Parathyroid adenoma (tissue), 2 donors: ENCODE measurements around the gene CLK2.
"Not testable (repeated sequence)": the region's sequence is repeated elsewhere in the genome, so short reads cannot be mapped to it uniquely, and the experiment has no call there.

Experiments
- H2AFZ ChIP-seq: fragments of 300-600 bp; sonication (generic); one replicate; pipeline ENCODE4 v1.7.0; 2017; ENCODE audit warnings: antibody characterized with exemption, mild to moderate bottlenecking
- H3K27ac ChIP-seq: fragments of 300-600 bp; sonication (generic); one replicate; pipeline ENCODE4 v1.7.0; 2017
- H3K27me3 ChIP-seq: fragments of 300-600 bp; sonication (generic); one replicate; pipeline ENCODE4 v1.7.0; 2017; ENCODE audit warnings: low read length; ENCODE audit not compliant: control insufficient read depth, insufficient read depth
- H3K36me3 ChIP-seq: fragments of 300-600 bp; sonication (generic); one replicate; pipeline ENCODE4 v1.7.0; 2017; ENCODE audit warnings: low read length; ENCODE audit not compliant: control insufficient read depth, insufficient read depth
- H3K4me1 ChIP-seq: fragments of 300-600 bp; sonication (generic); one replicate; pipeline ENCODE4 v1.7.0; 2017; ENCODE audit warnings: control low read depth
- H3K4me2 ChIP-seq: fragments of 300-600 bp; sonication (generic); one replicate; pipeline ENCODE4 v1.7.0; 2017; ENCODE audit warnings: low read length
- H3K4me3 ChIP-seq: fragments of 300-600 bp; sonication (generic); one replicate; pipeline ENCODE4 v1.7.0; 2017; ENCODE audit warnings: low read depth, low read length
- H3K79me2 ChIP-seq: fragments of 300-600 bp; sonication (generic); one replicate; pipeline ENCODE4 v1.7.0; 2017; ENCODE audit warnings: control low read depth
- H3K9ac ChIP-seq: fragments of 300-600 bp; sonication (generic); one replicate; pipeline ENCODE4 v1.7.0; 2017; ENCODE audit warnings: mild to moderate bottlenecking
- H3K9me3 ChIP-seq: fragments of 300-600 bp; sonication (generic); one replicate; pipeline ENCODE4 v1.7.0; 2017; ENCODE audit warnings: low read length; ENCODE audit not compliant: control insufficient read depth
- CTCF ChIP-seq: fragments of 300-600 bp; sonication (generic); IDR thresholded peaks from one replicate; pipeline ENCODE4 v1.7.0; 2017; ENCODE audit warnings: antibody characterized with exemption, mild to moderate bottlenecking
- donor health status: primary hyperparathyroidism.

Gene CLK2

GRCh38 chr1:155241841-155242264 is 31.5 kb downstream of the CLK2 start:
- Histone ChIP-seq H3K27me3 (no peaks in the 10 kb centered on the region), H3K27ac (no peak overlapping the region), H3K4me2 (no peak overlapping the region), H2AFZ (no peak overlapping the region), H3K9ac (no peak overlapping the region), H3K36me3 (no peaks in the 10 kb centered on the region), H3K9me3 (no peaks in the 10 kb centered on the region), H3K4me3 (no peak overlapping the region), H3K4me1 (no peaks in the 10 kb centered on the region), H3K79me2 (peaks cover 4% of the 10 kb centered on the region)
- no peak for TF ChIP-seq CTCF

- Histone ChIP-seq H3K79me2 (peaks cover 4% of the 10 kb centered on the region), H3K27ac (no peak overlapping the region), H3K4me2 (peak overlapping the region; percentile 49), H3K9me3 (no peaks in the 10 kb centered on the region), H3K4me3 (peak overlapping the region; percentile 43), H3K36me3 (no peaks in the 10 kb centered on the region), H2AFZ (peak overlapping the region; percentile 63), H3K4me1 (no peaks in the 10 kb centered on the region), H3K9ac (no peak overlapping the region), H3K27me3 (no peaks in the 10 kb centered on the region)
- no peak for TF ChIP-seq CTCF
These were observed 32.1 kb downstream of the CLK2 start for GRCh38 chr1:155241069-155241679.

- H3K27me3 ChIP-seq = no peaks in the 10 kb centered on the region
- H3K27ac ChIP-seq = peak overlapping the region; percentile 59
- no peak overlapping the region for H3K4me3 ChIP-seq
- no peaks in the 10 kb centered on the region for H3K36me3 ChIP-seq
- peaks cover 9% of the 10 kb centered on the region for H3K4me1 ChIP-seq
- no peaks in the 10 kb centered on the region for H3K9me3 ChIP-seq
- no peak for TF ChIP-seq CTCF
- H3K4me2 ChIP-seq = no peak overlapping the region
- H3K9ac ChIP-seq = no peak overlapping the region
- no peak overlapping the region for H2AFZ ChIP-seq
- H3K79me2 ChIP-seq = no peaks in the 10 kb centered on the region
These were observed 36.9 kb downstream of the CLK2 start for GRCh38 chr1:155236451-155236850.

GRCh38 chr1:155235375-155235774 is 37.9 kb downstream of the CLK2 start:
- not testable (repeated sequence) for H3K79me2 ChIP-seq, H2AFZ ChIP-seq, H3K27me3 ChIP-seq, H3K36me3 ChIP-seq, H3K9me3 ChIP-seq, H3K4me3 ChIP-seq, H3K4me2 ChIP-seq, H3K9ac ChIP-seq
- peaks cover 13% of the 10 kb centered on the region for H3K4me1 ChIP-seq
- peak overlapping the region; percentile 59 for H3K27ac ChIP-seq

- peaks cover 13% of the 10 kb centered on the region for H3K4me1 ChIP-seq
- not testable (repeated sequence) for H3K36me3 ChIP-seq, H3K27me3 ChIP-seq, H3K79me2 ChIP-seq, H3K9me3 ChIP-seq, H3K9ac ChIP-seq, H3K4me2 ChIP-seq, H2AFZ ChIP-seq, H3K4me3 ChIP-seq
- H3K27ac ChIP-seq = peak overlapping the region; percentile 87
These were observed 39.8 kb downstream of the CLK2 start for GRCh38 chr1:155233502-155233901.

- not testable (repeated sequence) for H3K9ac ChIP-seq, H3K4me3 ChIP-seq, H3K36me3 ChIP-seq, H3K27me3 ChIP-seq, H3K79me2 ChIP-seq, H3K9me3 ChIP-seq
- Histone ChIP-seq H2AFZ (peak overlapping the region; percentile 42), H3K27ac (peak overlapping the region; percentile 87), H3K4me2 (peak overlapping the region; percentile 47), H3K4me1 (peaks cover 17% of the 10 kb centered on the region)
These were observed 41.0 kb downstream of the CLK2 start for GRCh38 chr1:155232001-155232978.

- H3K4me2 ChIP-seq, H3K79me2 ChIP-seq, H3K27me3 ChIP-seq, H3K9me3 ChIP-seq, H3K36me3 ChIP-seq, H3K9ac ChIP-seq, H3K4me3 ChIP-seq, H2AFZ ChIP-seq: not testable (repeated sequence)
- H3K27ac ChIP-seq = peak overlapping the region; percentile 87
- peaks cover 17% of the 10 kb centered on the region for H3K4me1 ChIP-seq
These were observed 42.0 kb downstream of the CLK2 start for GRCh38 chr1:155231302-155231701.
